Neuron (in vitro differentiated cells): ENCODE results near the gene KRT17.
"Not testable (repeated sequence)": the region's sequence is repeated elsewhere in the genome, so short reads cannot be mapped to it uniquely, and the experiment has no call there.

ENCODE experiments used
- H2AFZ ChIP-seq: one replicate; pipeline ENCODE4 v1.6.1; 2013; ENCODE audit warnings: low read depth, mild to moderate bottlenecking, inconsistent platforms, low read length, moderate library complexity
- H3K27me3 ChIP-seq: one replicate; pipeline ENCODE4 v1.6.1; 2013; ENCODE audit warnings: low read length; ENCODE audit not compliant: insufficient read depth
- H3K36me3 ChIP-seq: one replicate; pipeline ENCODE4 v1.6.1; 2013; ENCODE audit warnings: low read length; ENCODE audit not compliant: insufficient read depth
- H3K4me1 ChIP-seq: one replicate; pipeline ENCODE4 v1.6.1; 2013; ENCODE audit warnings: low read length; ENCODE audit not compliant: insufficient read depth
- H3K4me3 ChIP-seq: 2 replicates; pipeline ENCODE4 v1.5.1; 2013; ENCODE audit warnings: mild to moderate bottlenecking, low read length, moderate library complexity
- H3K9me3 ChIP-seq: one replicate; pipeline ENCODE4 v1.6.1; 2013; ENCODE audit warnings: low read length

KRT17 gene

DNA sequence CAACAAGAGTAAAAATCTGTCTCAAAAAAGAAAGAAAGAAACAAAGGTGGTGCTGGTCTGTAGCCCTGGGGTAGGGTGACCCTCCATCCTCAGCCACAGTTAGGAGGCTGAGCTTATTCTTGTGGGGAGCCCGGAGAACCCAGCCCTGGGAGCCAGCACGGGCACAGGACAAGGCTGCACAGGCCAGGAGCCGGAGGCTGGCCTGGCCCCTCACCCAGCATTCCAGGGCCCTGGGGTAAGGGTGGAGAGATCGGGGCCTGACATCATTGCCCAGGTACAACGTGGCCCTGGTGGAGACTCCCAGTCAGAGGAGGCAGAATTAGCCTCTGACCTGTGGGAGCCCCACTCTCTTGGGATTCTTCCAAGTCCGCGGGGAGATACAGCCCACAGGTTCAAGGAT, 10.3 kb upstream of the KRT17 start:
- Histone ChIP-seq H3K4me1 (no peaks in the 10 kb centered on the region), H3K36me3 (no peaks in the 10 kb centered on the region), H3K27me3 (no peaks in the 10 kb centered on the region), H3K4me3 (no peak overlapping the region), H3K9me3 (no peaks in the 10 kb centered on the region), H2AFZ (no peak overlapping the region)

DNA sequence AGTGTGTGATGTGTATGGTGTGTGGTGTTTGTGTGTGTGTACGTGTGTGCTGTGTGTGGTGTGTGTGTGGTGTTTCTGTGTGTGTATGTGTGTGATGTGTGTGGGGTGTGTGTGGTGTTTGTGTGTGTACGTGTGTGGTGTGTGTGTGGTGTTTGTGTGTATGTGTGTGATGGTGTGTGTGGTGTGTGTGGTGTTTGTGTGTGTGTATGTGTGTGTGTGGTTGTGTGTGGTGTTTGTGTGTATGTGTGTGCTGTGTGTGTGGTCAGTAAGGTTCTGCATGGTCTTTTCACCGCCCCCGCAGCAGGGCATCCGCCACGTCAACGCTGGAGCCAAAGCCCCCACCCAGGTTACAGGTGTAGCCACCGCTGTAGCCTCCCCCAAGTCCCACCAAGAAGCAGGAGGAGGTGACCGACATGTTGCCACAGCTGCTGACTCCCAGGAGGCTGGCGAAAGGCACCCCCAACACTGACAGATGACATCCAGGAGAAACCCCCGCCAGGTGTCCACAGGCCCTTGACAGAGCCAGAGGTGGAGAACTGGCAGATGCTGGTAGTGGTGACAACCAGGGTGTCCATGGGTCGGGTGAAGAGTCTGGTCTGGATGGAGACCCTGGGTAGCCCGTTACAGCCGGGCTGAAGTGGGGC, 9.3 kb upstream of the KRT17 start:
- Histone ChIP-seq H3K27me3 (no peaks in the 10 kb centered on the region), H3K4me3 (no peak overlapping the region), H3K9me3 (no peaks in the 10 kb centered on the region), H3K36me3 (no peaks in the 10 kb centered on the region), H2AFZ (no peak overlapping the region), H3K4me1 (no peaks in the 10 kb centered on the region)

DNA sequence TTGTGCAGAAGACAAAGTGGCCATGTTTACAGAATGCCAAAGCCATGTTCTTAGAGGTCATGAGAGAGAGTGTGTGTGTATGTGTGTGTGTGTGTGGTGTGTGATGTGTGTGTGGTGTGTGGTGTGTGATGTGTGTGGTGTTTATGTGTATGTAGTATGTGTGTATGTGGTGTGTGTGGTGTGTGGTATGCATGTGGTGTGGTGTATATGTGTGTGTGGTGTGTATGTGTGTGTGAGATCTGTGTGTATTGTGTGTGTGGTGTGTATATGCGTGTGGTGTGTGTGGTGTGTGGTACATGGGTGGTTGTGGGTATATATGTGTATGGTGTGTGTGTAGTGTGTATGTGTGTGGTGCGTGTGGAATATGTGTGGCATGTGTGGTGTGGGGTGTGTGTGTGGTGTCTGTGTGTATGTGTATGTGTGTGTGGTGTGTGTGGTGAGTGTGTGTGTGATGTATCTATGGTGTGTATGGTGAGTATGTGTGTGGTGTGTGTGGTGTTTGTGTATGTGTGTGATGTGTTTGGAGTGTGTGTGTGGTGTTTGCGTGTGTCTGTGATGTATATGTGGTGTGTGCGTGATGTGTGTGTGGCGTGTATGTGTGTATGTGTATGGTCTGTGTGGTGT, 8.2 kb upstream of the KRT17 start:
- Histone ChIP-seq H3K4me3 (no peak overlapping the region), H3K9me3 (no peaks in the 10 kb centered on the region), H3K27me3 (no peaks in the 10 kb centered on the region), H3K36me3 (no peaks in the 10 kb centered on the region), H3K4me1 (no peaks in the 10 kb centered on the region), H2AFZ (no peak overlapping the region)

DNA sequence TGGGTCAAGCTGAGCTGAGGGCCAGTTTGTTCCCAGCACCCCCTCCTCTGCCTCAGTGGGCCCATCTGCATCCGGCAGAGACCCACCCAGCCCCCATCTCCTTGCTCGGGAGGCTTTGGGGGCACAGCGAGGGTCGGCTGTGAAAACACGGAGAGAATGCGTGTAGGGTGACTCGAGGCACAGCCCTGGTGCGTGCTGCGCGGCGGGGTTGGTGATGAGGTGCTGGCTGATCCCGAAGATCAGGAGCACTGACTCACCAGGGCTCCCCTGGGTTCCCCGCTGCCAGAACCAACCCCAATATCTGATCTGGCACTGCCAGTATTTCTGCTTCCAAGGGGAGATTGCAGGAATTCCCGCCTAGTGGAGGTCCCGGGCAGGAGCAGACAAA, 7.5 kb upstream of the KRT17 start:
- Histone ChIP-seq H3K27me3 (no peaks in the 10 kb centered on the region), H3K9me3 (no peaks in the 10 kb centered on the region), H3K36me3 (no peaks in the 10 kb centered on the region), H3K4me3 (no peak overlapping the region), H3K4me1 (no peaks in the 10 kb centered on the region), H2AFZ (no peak overlapping the region)

DNA sequence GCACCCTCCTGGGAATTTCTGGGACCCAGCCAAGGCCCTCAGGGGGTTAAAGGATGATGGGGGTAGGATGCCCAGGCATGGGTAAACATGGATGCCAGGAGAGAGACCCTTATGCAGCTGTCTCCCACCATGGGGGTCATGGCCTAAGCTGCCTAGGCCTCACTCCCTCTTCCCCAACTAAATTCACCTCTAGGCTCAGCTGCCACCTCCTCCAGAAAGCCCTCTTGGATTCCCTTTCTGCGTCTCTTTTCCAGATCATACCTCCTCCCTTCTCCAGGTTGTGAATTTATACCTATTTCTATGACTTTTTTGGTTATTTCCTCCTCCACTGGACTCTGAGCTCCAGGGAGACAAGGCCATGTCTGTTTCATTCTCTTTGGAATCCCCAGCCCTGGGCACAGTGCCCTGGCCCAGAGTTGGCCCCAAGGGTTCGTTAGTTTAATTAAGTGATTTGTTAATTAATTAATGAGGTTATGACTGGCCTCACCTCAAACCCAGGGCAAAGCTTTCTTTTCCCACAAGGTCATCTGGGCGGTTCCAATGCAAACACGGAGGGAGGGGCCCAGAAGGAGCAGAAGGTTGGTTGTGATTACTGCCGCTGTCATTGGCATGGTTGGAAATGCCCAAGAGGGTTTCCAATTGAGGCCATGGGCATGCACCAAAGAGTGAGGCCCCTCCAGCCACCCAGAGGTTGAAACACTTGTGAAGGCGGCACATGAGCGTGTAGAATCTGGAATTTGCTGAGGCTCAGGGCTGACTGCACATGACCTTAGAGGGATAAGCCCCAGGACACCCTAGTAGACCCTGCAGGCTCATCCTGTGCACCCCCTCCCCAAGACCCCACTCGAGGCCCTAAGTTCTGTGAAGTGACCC, 6.9 kb upstream of the KRT17 start:
- Histone ChIP-seq H3K4me3 (no peak overlapping the region), H3K4me1 (no peaks in the 10 kb centered on the region), H3K27me3 (no peaks in the 10 kb centered on the region), H3K9me3 (no peaks in the 10 kb centered on the region), H3K36me3 (no peaks in the 10 kb centered on the region), H2AFZ (no peak overlapping the region)

DNA sequence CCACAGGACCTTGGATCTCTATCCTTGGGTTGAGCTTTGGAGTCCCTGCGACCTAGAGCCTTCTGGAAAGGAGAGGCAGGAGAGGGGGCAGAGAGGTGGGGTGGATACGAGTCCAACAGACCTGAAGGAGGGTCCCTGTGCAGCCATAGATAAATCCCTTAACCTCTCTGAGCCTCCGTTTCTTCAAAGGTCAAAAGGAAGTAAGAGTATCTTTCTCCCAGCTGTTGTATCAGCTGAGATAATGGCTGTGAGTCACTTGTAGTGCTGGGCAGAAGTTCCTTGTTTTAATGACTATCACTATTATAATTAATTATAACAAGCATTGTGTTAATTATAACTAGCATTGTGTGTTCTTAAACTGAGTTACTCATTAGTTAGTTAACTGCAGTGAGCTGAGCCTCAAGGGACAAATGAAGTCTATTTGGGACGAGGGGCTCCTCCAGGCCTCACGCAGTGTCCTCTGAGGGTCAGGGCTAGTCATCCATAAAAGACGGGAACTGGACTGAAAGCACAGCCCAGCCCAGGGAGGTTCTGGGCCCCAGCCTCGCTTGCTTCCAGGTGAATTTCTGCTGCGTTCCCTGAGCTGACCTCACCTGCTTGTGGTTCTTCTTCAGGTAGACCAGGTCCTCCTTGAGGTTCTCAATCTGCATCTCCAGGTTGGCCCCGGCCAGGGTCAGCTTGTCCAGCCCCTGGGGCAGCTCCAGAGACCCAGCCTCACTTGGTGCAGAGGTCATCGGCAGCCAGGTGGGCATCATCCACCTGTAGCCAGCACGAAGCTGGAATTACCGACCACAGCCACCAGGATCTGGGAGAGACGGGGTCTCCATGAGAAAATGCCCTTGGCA, 5.7 kb upstream of the KRT17 start:
- Histone ChIP-seq H3K9me3 (no peaks in the 10 kb centered on the region), H3K4me3 (no peak overlapping the region), H3K27me3 (no peaks in the 10 kb centered on the region), H3K4me1 (no peaks in the 10 kb centered on the region), H2AFZ (no peak overlapping the region), H3K36me3 (no peaks in the 10 kb centered on the region)

DNA sequence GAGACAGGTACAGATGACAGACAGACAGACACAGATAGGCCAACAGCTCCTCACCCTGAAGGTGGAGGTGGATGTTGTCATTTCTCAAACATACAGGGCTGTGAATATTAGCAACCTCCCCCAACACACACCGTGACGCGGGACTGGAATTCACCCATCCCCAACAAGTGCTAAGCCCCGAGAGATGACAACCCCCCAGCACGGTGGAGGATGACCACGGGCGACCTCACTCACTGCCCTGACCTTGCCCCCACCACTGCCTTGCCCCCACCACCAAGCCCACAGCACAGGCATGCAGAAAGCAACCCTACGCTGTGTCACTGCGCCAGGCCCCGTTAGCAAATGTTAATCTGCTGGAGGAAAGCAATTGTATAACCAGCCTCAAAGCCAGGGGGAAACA, 4.9 kb upstream of the KRT17 start:
- no peaks in the 10 kb centered on the region for H3K36me3 ChIP-seq
- H3K27me3 ChIP-seq, result no peaks in the 10 kb centered on the region
- H3K4me3 ChIP-seq, result no peak overlapping the region
- H2AFZ ChIP-seq, result no peak overlapping the region
- H3K4me1 ChIP-seq, result no peaks in the 10 kb centered on the region
- H3K9me3 ChIP-seq, result no peaks in the 10 kb centered on the region

DNA sequence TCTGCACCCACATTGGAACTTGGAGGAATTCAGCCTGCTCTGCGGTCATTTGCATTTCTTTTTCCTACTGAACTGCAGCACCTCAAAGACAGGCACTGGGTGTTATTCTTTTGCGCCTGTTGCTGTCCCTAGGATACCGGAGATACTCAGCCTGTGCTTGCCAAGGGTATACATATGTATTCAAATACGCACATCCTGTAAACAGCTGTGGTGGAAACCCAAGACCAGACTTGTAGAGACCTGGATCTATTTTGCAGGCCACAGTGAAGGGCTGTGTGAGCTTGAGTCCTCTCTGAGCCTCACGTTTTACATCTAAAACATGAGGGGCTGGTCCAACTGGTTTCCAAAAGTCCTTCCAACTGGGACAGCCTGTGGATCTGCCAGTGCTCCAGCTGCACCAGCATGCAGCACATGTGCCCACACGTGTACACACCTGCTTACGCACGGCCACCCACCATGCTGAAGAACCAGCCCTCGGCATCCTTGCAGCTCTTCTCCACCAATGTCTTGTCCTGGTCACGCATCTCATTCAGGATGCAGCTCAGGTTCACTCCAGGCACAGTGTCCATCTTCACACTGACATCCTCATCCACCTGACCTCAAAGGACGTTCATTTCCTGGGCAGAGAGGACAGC, 4.4 kb upstream of the KRT17 start:
- H3K4me1 ChIP-seq, H3K36me3 ChIP-seq, H2AFZ ChIP-seq: not testable (repeated sequence)

DNA sequence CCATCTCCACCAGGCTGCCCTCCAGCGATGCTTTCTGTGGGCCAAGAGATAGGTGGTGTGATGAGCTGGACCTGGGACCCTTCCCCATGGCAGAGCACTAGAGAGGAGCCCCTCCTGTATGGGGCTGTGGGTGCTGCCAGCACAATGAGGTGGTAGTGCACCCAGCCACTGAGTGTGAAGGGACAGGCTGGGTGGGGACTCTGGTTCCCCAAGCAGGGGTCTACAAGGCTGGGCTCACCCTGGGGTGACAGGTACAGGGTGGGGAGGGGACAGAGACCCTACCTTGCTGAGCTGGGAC, 3.6 kb upstream of the KRT17 start:
- H3K4me1 ChIP-seq, H3K4me3 ChIP-seq, H3K27me3 ChIP-seq, H3K9me3 ChIP-seq, H2AFZ ChIP-seq, H3K36me3 ChIP-seq: not testable (repeated sequence)

More for the DNA sequence above, 4.4 kb upstream of the KRT17 start:
- not testable (repeated sequence) for H3K9me3 ChIP-seq, H3K27me3 ChIP-seq, H3K4me3 ChIP-seq

DNA sequence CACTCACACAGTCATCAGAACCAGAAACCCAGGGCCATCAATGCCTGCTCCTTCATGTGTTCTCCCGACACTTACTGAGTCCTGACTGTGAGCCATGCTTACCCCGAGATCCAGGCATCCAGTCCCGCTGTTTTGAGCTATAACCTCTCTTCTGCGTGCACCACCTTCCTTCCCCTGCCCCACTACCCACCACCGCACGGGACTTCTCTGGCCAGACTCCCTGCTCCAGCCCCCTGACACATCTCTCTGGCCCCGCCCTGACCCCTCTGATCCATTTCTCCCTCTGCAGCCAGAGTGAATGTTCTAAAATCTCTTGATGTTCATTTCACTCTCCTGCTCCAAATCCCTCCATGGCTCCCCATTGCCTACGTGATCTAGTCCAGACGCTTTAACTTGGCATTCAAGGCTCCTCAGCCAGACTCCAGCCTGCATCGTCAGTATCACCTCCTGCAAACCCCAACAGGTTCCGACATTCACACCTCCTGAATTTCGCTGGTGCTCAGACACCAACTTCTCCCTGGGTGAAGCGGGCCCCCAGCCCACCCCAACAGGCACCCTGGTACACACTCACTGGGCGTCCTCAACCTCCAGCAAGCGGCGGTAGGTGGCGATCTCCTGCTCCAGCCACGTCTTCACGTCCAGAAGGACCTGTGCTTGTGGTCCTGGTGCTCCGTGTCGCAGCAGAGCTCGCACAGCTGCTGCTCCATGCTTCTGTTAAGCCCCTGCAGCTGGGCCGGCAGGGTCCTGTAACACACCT, 3.1 kb upstream of the KRT17 start:
- H3K4me3 ChIP-seq, result no peak overlapping the region
- no peaks in the 10 kb centered on the region for H3K9me3 ChIP-seq
- no peaks in the 10 kb centered on the region for H3K4me1 ChIP-seq
- peaks cover 3% of the 10 kb centered on the region for H3K27me3 ChIP-seq
- no peaks in the 10 kb centered on the region for H3K36me3 ChIP-seq
- no peak overlapping the region for H2AFZ ChIP-seq

DNA sequence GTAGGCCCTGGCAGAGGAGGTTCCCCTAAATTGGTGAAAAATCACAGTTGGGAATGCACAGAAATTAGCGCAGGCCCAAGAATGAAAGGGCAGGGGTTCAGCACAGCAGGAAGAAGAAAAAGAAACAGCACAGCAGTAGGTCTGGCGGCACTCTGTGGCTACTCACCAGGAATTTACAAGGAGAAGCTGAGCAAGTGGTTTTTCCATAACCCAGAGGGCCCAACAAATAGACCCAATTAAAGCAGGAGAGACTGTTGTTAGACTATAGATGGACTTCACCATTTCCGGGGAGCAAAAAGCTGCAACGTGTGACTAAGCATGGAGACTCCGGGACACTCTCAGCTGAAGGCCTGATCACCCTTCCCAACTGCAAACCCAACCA, 2.5 kb upstream of the KRT17 start:
- H3K27me3 ChIP-seq, H3K4me1 ChIP-seq, H3K36me3 ChIP-seq, H2AFZ ChIP-seq, H3K4me3 ChIP-seq, H3K9me3 ChIP-seq: not testable (repeated sequence)
